Mesendoderm (in vitro differentiated cells): ENCODE data around the gene TEX29.

ENCODE experiments used
- DNase-seq: peaks from one replicate; pipeline ENCODE4 v3.0.0; 2013
- H2AK5ac ChIP-seq: 2 replicates; pipeline ENCODE4 v1.6.1; 2013; ENCODE audit warnings: low read length, inconsistent platforms
- H2BK120ac ChIP-seq: 2 replicates; pipeline ENCODE4 v1.6.1; 2013; ENCODE audit warnings: low read depth, mild to moderate bottlenecking, low read length, moderate library complexity, mixed read lengths
- H2BK15ac ChIP-seq: replicated peaks from 2 replicates; pipeline ENCODE4 v1.6.1; 2013; ENCODE audit warnings: low read depth, mild to moderate bottlenecking, moderate library complexity
- H2BK5ac ChIP-seq: 2 replicates; pipeline ENCODE4 v1.6.1; 2013; ENCODE audit warnings: low read length, inconsistent platforms
- H3K18ac ChIP-seq: 2 replicates; pipeline ENCODE4 v1.6.1; 2013; ENCODE audit warnings: mild to moderate bottlenecking, low read length, mixed read lengths
- H3K23ac ChIP-seq: one replicate; pipeline ENCODE4 v1.6.1; 2013; ENCODE audit warnings: low read length
- H3K27ac ChIP-seq: 2 replicates; pipeline ENCODE4 v1.5.1; 2013; ENCODE audit warnings: low read depth, mild to moderate bottlenecking, inconsistent platforms, low read length, moderate library complexity
- H3K27me3 ChIP-seq: 2 replicates; pipeline ENCODE4 v1.6.1; 2013; ENCODE audit warnings: low read length, control low read depth, mild to moderate bottlenecking, inconsistent platforms; ENCODE audit not compliant: insufficient read depth, poor library complexity
- H3K36me3 ChIP-seq: 2 replicates; pipeline ENCODE4 v1.6.1; 2013; ENCODE audit warnings: low read length, inconsistent platforms; ENCODE audit not compliant: control insufficient read depth, insufficient read depth
- H3K4ac ChIP-seq: one replicate; pipeline ENCODE4 v1.6.1; 2013; ENCODE audit warnings: low read depth, mild to moderate bottlenecking, low read length, moderate library complexity
- H3K4me1 ChIP-seq: 2 replicates; pipeline ENCODE4 v1.6.1; 2013; ENCODE audit warnings: low read depth, low read length, inconsistent platforms; ENCODE audit not compliant: control insufficient read depth
- H3K4me2 ChIP-seq: 2 replicates; pipeline ENCODE4 v1.6.1; 2013; ENCODE audit warnings: low read length
- H3K4me3 ChIP-seq: 2 replicates; pipeline ENCODE4 v1.5.1; 2013; ENCODE audit warnings: mild to moderate bottlenecking, low read length
- H3K56ac ChIP-seq: one replicate; pipeline ENCODE4 v1.6.1; 2013; ENCODE audit warnings: low read length
- H3K79me1 ChIP-seq: 2 replicates; pipeline ENCODE4 v1.6.1; 2013; ENCODE audit warnings: low read length, inconsistent platforms
- H3K79me2 ChIP-seq: 2 replicates; pipeline ENCODE4 v1.6.1; 2013; ENCODE audit warnings: mild to moderate bottlenecking, low read length; ENCODE audit not compliant: control insufficient read depth, insufficient read depth
- H3K9ac ChIP-seq: 2 replicates; pipeline ENCODE4 v1.6.1; 2013; ENCODE audit warnings: low read length, inconsistent platforms
- H4K5ac ChIP-seq: one replicate; pipeline ENCODE4 v1.6.1; 2013; ENCODE audit warnings: low read length
- H4K8ac ChIP-seq: one replicate; pipeline ENCODE4 v1.6.1; 2013; ENCODE audit warnings: low read depth, mild to moderate bottlenecking, control low read depth, low read length, moderate library complexity
- WGBS: extraction: QIAGEN DNeasy Blood & Tissue Kit; methylation state at CpG from one replicate; pipeline ENCODE4 v1.1.7; 2013; ENCODE audit warnings: low lambda C conversion rate, missing lambda C conversion rate; ENCODE audit not compliant: insufficient coverage; ENCODE audit errors: extremely low coverage; 5-methylcytosine and 5-hydroxymethylcytosine counted together

Gene TEX29

GRCh38 chr13:111324736-111325135 is 4.3 kb downstream of the TEX29 start:
- no peaks in the 10 kb centered on the region for H3K79me2 ChIP-seq
- H3K9ac ChIP-seq: no peak overlapping the region
- no peak overlapping the region for H2AK5ac ChIP-seq
- H3K56ac ChIP-seq: no peak overlapping the region
- H4K5ac ChIP-seq: no peak overlapping the region
- H3K4me1 ChIP-seq: no peaks in the 10 kb centered on the region
- no peak overlapping the region for H3K23ac ChIP-seq
- no peaks in the 10 kb centered on the region for H3K27me3 ChIP-seq
- no peak for DNase-seq
- WGBS: no CpG with 5 or more reads among the region's 14 CpGs
- H3K4me3 ChIP-seq: no peak overlapping the region
- no peak overlapping the region for H3K4ac ChIP-seq
- no peaks in the 10 kb centered on the region for H3K36me3 ChIP-seq
- no peak overlapping the region for H3K18ac ChIP-seq
- H4K8ac ChIP-seq: no peak overlapping the region
- H2BK120ac ChIP-seq: no peak overlapping the region
- H3K27ac ChIP-seq: no peak overlapping the region
- no peaks in the 10 kb centered on the region for H3K79me1 ChIP-seq
- H3K4me2 ChIP-seq: no peak overlapping the region
- H2BK15ac ChIP-seq: no peak overlapping the region
- H2BK5ac ChIP-seq: no peak overlapping the region

- no peak overlapping the region for H3K9ac ChIP-seq
Measured at GRCh38 chr13:111325146-111325890, 4.9 kb downstream of the TEX29 start.

GRCh38 chr13:111325941-111326620 is 5.6 kb downstream of the TEX29 start:
- H2BK15ac ChIP-seq: no peak overlapping the region
- H3K4me3 ChIP-seq: no peak overlapping the region
- no peaks in the 10 kb centered on the region for H3K36me3 ChIP-seq
- H3K79me2 ChIP-seq: no peaks in the 10 kb centered on the region
- no peak overlapping the region for H2BK5ac ChIP-seq
- H3K4me2 ChIP-seq: no peak overlapping the region
- no peak overlapping the region for H3K9ac ChIP-seq
- no peak overlapping the region for H2AK5ac ChIP-seq
- no peak overlapping the region for H3K27ac ChIP-seq
- H4K8ac ChIP-seq: no peak overlapping the region
- H3K18ac ChIP-seq: no peak overlapping the region
- H3K4ac ChIP-seq: no peak overlapping the region
- no peak overlapping the region for H3K23ac ChIP-seq
- no CpG with 5 or more reads among the region's 37 CpGs for WGBS
- no peak for DNase-seq
- no peak overlapping the region for H2BK120ac ChIP-seq
- no peaks in the 10 kb centered on the region for H3K4me1 ChIP-seq
- no peak overlapping the region for H3K56ac ChIP-seq
- no peaks in the 10 kb centered on the region for H3K79me1 ChIP-seq
- no peak overlapping the region for H4K5ac ChIP-seq
- no peaks in the 10 kb centered on the region for H3K27me3 ChIP-seq

More at GRCh38 chr13:111325146-111325890, 4.9 kb downstream of the TEX29 start:
- Histone ChIP-seq H4K5ac (no peak overlapping the region), H3K79me1 (no peaks in the 10 kb centered on the region), H2BK15ac (no peak overlapping the region), H3K4me3 (no peak overlapping the region), H2BK120ac (no peak overlapping the region), H3K27me3 (no peaks in the 10 kb centered on the region), H2BK5ac (no peak overlapping the region), H3K56ac (no peak overlapping the region), H3K4ac (no peak overlapping the region), H4K8ac (no peak overlapping the region), H3K4me1 (no peaks in the 10 kb centered on the region), H3K36me3 (no peaks in the 10 kb centered on the region), H3K4me2 (no peak overlapping the region), H3K27ac (no peak overlapping the region), H3K79me2 (no peaks in the 10 kb centered on the region), H3K23ac (no peak overlapping the region), H2AK5ac (no peak overlapping the region), H3K18ac (no peak overlapping the region)
- WGBS: no CpG with 5 or more reads among the region's 28 CpGs
- DNase-seq: no peak

- Histone ChIP-seq H3K4me1 (no peaks in the 10 kb centered on the region), H4K5ac (no peak overlapping the region), H3K27me3 (no peaks in the 10 kb centered on the region), H4K8ac (no peak overlapping the region), H3K9ac (no peak overlapping the region), H2BK5ac (no peak overlapping the region), H3K56ac (no peak overlapping the region), H3K4me3 (no peak overlapping the region), H3K4ac (no peak overlapping the region), H3K79me2 (no peaks in the 10 kb centered on the region), H3K79me1 (no peaks in the 10 kb centered on the region), H2BK15ac (no peak overlapping the region), H3K23ac (no peak overlapping the region), H3K36me3 (no peaks in the 10 kb centered on the region), H2AK5ac (no peak overlapping the region), H3K4me2 (no peak overlapping the region), H2BK120ac (no peak overlapping the region), H3K27ac (no peak overlapping the region), H3K18ac (no peak overlapping the region)
- WGBS: no CpG with 5 or more reads among the region's 15 CpGs
- DNase-seq: no peak
Measured at GRCh38 chr13:111326621-111326965, 6.2 kb downstream of the TEX29 start.

GRCh38 chr13:111326981-111327642 is 6.7 kb downstream of the TEX29 start:
- H3K4ac ChIP-seq: no peak overlapping the region
- no peak overlapping the region for H2BK5ac ChIP-seq
- H3K79me2 ChIP-seq: no peaks in the 10 kb centered on the region
- no peak overlapping the region for H4K8ac ChIP-seq
- no peak overlapping the region for H3K27ac ChIP-seq
- H3K36me3 ChIP-seq: no peaks in the 10 kb centered on the region
- no peak for DNase-seq
- H2BK120ac ChIP-seq: no peak overlapping the region
- no peaks in the 10 kb centered on the region for H3K4me1 ChIP-seq
- H3K4me3 ChIP-seq: no peak overlapping the region
- no peak overlapping the region for H3K23ac ChIP-seq
- H3K18ac ChIP-seq: no peak overlapping the region
- H4K5ac ChIP-seq: no peak overlapping the region
- H3K56ac ChIP-seq: no peak overlapping the region
- H3K4me2 ChIP-seq: no peak overlapping the region
- WGBS: no CpG with 5 or more reads among the region's 16 CpGs
- H2AK5ac ChIP-seq: no peak overlapping the region
- H3K27me3 ChIP-seq: no peaks in the 10 kb centered on the region
- H3K79me1 ChIP-seq: no peaks in the 10 kb centered on the region
- H3K9ac ChIP-seq: no peak overlapping the region
- H2BK15ac ChIP-seq: no peak overlapping the region
